HG03342 (cell line): ENCODE measurements around the gene CBY1.

Source experiments
- ATAC-seq: cut with Tn5 transposase; IDR thresholded peaks from one replicate; pipeline ENCODE4 v1.9.1; 2021; ENCODE audit warnings: mild to moderate bottlenecking, moderate library complexity; ENCODE audit not compliant: unreplicated experiment

Gene CBY1

DNA sequence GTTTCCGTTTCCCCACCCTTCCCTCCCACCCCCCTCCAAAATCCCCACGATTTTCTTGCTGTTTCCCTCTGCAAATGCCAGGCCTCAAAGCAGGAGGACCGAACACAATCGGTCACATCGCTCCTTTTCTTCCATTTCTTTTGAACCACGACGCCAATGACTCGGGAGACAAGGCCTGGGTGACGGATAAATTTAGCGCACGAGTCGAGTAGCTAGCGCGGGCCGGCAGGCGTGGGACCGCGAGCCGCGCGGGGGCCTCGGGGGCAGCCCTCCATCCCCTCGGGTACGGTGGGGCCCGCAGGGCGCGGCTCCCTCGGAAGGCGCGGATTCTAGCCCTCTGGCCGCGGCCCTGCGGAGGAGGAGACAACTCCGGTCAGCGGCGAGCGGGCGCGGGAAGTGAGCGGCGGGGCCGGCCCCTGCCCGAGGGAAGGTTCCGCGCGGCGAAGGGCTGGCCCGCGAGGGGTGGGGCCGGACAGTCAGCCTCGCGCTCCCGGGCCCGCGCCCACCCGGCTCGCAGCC lies 43.9 kb downstream of the CBY1 start:
- no peak for ATAC-seq

DNA sequence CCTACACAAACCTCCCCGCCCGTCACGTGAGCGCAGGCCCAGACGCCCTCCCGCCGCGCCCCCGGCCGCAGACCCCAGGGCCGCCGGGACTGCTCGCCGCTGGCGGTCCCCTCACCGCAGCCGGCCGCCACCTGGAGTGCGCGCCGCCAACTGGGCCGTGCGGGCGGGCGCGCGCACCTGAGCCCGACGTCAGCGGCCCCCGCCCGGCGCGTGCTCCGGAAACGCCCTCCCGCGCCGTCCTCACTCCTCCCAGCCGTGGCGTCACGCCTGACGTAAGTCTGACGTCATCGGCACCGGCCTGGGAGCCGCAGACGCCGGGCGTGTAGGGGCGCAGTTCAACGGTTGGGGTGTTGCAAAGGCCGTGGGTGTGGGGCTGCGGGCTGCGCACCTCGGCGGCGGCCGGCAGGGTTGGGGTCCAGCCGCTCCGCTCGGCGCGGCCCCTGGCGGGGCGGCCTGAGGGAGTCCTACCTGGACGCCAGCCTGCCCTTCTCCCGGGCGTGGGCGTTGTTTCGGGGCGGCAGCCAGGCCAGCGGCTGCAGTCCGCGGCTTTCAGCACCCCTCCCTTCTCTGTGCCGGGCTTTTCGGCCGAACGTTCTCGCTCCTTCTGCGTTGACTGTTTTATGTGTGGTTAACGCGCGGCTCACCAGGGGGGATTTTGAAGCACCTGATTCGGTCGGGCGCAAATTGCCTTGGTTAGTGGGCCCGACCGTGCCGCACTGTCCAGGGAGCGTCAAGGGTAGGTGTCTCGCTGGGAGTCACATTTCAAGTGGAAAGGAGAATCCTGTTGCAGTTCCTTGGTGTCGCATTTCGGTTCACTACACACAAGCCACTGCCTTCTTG lies 44.6 kb downstream of the CBY1 start, which contains the start of gene JOSD1:
Gene JOSD1 (minus strand): TSS at position 155 of the 840 bp plus-strand sequence. CDS start 956 bp downstream, outside the sequence.
- peak; percentile 35 for ATAC-seq

GRCh38 chr22:38704654-38705234 lies 48.3 kb downstream of the CBY1 start:
- ATAC-seq: no peak

DNA sequence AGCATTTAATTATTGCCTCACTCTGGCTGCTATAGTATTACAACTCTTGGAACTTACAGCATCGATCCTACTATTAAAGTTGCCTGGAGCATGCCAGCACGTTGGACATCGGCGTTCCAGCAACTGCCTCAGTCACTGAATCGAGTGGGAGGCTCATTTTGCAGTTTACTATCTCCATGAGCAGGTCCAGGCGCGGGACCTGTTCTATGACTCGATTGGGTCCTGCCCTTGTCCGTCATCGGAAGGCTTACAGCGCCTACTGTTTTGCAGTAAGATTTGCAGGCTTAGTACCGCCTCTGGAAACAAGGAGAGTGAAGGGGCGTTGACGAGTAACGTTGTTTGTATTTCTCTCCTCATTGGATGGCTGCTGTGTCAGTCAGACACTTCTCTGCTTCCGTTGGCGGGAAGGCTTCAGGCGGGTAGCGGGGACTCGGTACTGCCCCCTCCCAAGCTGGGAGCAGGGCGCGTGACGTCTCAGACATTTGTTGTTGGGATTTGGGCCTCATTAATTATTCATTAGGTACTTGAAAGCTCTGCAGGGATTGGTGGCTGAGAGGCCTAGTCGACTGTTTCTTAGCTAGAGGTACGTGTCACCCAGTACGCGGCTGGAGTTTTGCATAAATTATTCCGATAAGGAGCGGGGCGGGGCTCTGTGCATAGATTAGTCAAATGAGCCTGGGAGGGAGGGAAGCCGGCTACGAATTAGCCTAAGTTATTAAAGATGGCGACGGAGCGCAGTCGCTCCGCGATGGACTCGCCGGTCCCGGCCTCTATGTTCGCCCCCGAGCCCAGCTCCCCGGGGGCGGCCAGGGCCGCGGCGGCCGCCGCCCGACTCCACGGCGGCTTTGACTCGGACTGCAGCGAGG lies 49.0 kb downstream of the CBY1 start, which contains the start of gene GTPBP1:
Gene GTPBP1 (plus strand): TSS at position 710 of the 866 bp plus-strand sequence. CDS start 12 bp downstream, at position 722.
- peak; percentile 69 for ATAC-seq

DNA sequence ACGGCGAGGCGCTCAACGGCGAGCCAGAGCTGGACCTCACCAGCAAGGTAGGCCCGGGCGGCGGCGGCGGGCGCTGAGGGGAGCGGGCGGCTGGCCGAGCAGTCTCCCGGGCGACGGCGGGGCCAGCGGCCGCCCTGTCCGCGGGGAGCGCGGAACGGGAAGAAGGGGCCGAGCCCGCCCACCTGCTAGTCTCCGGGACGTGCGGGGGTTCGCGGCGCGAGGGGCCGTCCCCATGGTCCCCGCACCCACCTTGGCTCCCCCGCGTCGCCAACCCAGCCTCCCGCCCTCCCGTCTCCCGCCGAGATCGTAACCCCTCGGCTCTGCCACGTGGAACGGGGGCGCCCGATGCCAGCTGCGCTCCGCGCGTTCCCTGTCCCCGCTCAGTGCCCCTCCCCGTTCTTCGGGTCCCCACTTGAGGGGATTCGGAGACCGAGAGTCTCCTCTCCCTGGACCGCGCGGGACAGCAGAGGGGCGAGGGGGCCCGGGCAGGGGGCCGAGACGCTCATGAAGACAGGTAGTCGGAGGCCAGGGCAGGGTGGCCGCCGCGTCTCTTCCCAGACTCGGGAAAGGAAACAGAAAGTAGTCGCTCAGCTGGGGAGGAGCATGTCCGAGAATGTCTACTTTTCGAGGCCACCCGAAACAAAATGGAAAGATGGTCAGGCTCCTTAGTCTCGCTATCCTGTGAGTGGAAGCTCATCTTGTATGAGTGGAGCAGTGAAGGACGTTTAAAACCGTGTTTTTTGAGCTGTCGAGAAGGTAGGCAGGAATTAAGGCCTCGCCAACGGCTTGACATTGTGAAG lies 49.9 kb downstream of the CBY1 start:
- ATAC-seq: no peak

DNA sequence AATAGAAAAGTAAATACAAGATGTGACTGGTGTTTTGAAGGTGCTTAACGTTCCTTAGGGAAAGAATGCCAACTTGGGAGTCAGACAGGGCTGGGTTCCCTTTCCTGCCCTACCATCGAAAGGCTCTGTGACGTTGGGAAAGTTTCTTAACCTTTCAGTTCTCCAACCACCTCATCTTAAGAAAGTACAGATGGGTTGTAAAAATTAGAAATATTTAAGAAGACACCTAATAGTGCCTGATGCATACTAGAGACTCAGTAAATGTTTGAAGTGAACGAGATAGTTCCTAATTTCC lies 50.4 kb downstream of the CBY1 start:
- ATAC-seq: no peak

GRCh38 chr22:38707346-38707745 lies 50.9 kb downstream of the CBY1 start:
- no peak for ATAC-seq

DNA sequence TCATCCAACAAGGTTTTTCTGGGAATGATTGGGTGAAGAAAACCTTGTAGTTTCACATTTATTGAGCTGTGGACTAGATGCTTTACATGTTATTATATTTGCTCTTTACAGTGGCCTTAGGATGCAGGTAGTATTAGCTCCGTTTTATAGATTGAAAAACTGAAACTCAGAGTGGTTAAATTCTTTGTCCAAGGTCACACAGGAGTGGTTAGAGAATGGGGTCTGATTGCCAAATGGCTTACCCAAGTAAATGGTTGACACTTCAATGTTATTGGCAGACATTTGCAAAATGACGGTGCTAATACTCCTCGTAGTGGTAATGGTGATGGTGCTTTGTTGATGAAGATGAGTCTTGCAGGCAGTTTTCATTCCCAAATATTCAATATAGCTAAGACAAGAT lies 51.5 kb downstream of the CBY1 start:
- ATAC-seq: no peak

DNA sequence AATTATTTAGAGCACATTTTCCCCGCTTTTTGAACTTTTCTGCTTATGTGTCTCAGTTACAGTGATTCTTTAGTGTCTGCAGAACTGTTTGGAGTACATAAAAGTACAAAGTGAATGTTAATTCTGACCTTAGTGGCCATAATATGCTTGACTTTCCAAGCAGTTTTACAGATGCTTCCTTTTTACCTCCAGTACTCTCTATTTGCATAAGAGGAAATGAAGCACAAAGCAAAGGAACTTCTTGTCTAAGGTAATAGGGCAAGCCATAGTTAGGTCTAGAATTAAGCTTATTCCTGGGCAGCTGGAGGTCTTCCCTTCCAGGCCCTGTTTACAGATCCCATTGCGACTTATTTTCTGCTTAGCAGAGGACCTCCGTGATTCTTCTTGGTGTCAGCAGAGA lies 52.9 kb downstream of the CBY1 start:
- ATAC-seq: no peak

DNA sequence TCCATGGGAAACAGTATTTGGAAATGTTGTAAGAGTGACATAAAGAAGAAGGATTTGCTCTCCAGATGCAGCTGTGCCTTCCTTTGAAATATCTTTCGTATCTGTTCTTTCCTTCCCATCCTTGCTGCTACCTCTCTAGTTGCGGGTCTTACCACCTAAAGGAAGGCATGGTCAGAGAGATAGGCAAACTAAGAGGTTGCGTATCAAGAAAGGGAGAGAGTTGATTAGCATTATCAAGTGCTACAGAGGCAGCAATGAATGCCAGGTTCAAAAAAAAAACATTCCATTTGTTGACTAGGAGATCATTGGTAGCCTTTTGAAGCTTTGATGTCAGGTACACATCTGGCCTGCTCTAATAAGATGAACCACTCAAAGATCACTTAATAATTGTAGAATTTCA lies 53.9 kb downstream of the CBY1 start:
- ATAC-seq: no peak

DNA sequence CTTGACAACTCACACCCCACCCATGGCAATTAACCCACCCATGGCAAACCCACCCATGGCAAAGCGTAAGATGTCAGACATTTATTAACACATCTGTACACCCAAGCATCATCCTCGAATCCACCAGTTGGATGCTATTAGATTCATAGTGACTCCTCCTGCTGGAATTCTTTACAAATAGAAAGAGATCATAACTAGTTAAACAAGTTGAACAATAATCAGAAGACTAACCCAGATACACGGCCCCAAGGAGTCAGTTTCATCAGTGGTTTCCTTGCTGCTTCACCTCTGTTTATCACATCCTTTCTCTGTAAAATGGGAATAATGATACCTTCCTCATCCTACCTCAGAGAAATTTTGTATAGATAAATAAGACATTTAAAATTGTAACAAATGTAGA lies 54.4 kb downstream of the CBY1 start:
- no peak for ATAC-seq

- no peak for ATAC-seq
Measured at GRCh38 chr22:38712486-38713207, 56.2 kb downstream of the CBY1 start.

GRCh38 chr22:38713921-38714320 lies 57.5 kb downstream of the CBY1 start:
- ATAC-seq: no peak

DNA sequence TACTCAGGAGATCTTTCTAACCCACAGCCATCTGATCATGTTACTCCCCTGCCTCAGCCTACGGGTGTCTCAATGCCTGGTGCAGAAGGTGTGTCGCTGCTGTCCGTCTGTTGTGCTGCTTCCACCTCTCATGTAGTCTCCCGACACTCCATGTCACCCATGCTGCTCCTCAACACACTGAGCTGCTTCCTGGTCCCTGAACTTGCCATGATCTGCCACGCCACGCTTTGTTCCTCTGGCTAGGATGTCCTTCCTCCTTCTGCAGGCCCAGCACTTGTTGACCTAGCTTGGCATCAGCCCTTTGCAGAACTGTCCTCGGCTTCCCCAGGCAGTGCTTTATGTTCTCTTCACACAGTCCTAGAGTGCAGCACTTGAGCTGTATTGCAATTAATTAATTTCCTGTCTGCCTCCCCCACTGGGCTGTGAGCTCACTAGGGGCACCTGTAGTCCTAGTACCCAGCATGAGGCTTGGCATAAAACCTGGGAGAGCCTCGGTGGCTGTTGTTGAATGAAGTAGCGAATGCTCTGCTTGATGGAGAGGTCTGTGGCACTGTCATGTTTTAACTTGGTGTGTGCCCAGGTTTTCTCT lies 58.8 kb downstream of the CBY1 start:
- no peak for ATAC-seq

- ATAC-seq: no peak
Measured at GRCh38 chr22:38715852-38716251, 59.4 kb downstream of the CBY1 start.

DNA sequence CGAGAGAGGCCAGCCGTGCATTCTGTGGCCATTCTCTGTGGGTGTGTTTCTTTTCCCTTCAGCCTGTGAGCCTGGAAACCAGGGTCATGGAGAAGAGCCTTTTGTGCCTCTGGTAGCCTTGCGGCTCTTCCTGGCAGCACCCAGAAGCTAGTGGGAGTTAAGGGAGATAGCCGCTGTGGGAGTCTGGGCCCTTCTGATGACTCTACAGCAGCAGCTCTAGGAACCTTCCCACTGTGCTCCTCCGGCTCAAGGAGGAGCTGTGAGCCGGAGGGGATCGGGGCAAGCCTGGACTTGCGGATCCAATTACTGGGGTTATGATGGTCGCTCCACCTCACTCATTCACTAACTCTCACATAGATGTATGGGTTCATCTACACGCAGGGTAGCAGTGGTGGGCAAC lies 59.8 kb downstream of the CBY1 start:
- ATAC-seq: no peak

DNA sequence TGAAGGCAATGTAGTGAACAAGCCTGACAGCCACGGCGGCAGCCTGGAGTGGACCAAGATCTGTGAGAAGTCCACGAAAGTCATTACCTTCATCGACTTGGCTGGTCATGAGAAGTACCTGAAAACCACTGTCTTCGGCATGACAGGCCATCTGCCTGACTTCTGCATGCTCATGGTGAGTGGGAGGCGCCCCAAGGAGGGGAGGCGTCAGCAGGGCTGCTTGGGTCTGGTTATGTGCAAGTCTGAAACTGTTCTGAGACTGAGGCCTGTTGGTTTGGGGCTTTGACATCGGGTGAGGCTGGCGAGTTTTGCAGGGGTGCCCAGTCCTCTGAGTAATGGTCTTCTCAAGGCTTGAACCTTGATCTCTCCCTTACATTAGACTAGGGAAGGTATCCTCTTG lies 60.4 kb downstream of the CBY1 start:
- no peak for ATAC-seq

- no peak for ATAC-seq
Measured at GRCh38 chr22:38717244-38717643, 60.8 kb downstream of the CBY1 start.

GRCh38 chr22:38718414-38718813 lies 62.0 kb downstream of the CBY1 start:
- no peak for ATAC-seq

- ATAC-seq: no peak
Measured at GRCh38 chr22:38719196-38719595, 62.8 kb downstream of the CBY1 start.
